Measurements from ENCODE around the gene PRKCZ. TPM values are rescaled to one million over a fixed set of nuclear protein-coding genes. Genes with fewer than 3 reads are reported as not detected.

Gene PRKCZ
- total and polyA plus RNA-seq, 7 experiments from 2014 or later = 3.6 to 29.6 (median 24.0) TPM

DNA sequence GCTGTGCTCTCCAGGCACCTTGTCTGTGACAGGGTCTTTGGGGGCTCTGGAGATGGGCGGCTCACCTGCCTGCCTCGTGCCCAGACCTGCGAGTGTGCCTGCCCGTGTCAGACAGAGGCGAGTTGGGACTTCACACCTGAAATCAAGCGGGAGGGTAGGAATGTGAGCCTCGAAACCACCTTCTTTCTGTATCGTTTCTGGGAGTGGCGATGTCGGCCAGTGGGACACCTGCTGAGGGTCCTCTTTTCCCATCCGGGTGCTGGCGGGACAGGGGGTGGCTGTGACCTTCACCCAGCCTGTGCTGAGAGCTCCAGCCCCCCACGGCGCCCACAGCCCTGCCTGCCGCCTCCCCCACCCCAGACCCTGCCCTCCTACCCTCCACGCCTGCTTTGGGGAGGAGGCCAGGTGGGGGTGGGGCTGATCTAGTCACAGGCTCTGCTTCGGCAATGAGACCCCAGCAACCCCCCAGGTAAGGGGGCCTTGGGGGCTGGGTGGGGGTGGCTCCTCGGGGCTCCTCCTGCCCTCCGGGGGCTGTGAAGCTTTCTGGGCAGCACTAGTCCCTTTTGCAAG lies 160.0 kb downstream of the PRKCZ start:
- Histone ChIP-seq H3K4me3 (ENCODE audit: low read length) (no peak overlapping the region), H3K9me3 (ENCODE audit: control insufficient read depth in 2 of 3, low read length in 3 of 3) (no peaks in the 10 kb centered on the region), H3K36me3 (ENCODE audit: control insufficient read depth in 2 of 3, insufficient read depth in 3 of 3, low read length in 3 of 3) (no peaks in the 10 kb centered on the region), H3K27me3 (ENCODE audit: control insufficient read depth in 2 of 2, insufficient read depth in 2 of 2, low read length in 2 of 2) (no peaks in the 10 kb centered on the region), H3K27ac (ENCODE audit: low read depth, low read length) (no peak overlapping the region), H3K4me1 (ENCODE audit: control insufficient read depth in 2 of 2, insufficient read depth in 2 of 2, low read length in 2 of 2) (peaks cover 13 to 15% of the 10 kb centered on the region in 2 donors)
- H3K27me3 Mint-ChIP-seq = peaks cover 0 to 4% (median 0%) of the 10 kb centered on the region in 5 donors
- ChIA-PET POLR2A (interaction anchor here (1.2 kb wide), 1 partner anchor 102 kb away, joined by 3 read pairs; no protein-coding TSS in a partner anchor), CTCF (no interaction called here)
- no peaks in the 10 kb centered on the region for H3K9me3 Mint-ChIP-seq
- ATAC-seq (no peak), DNase-seq (no peak)
- peaks cover 0 to 11% (median 5%) of the 10 kb centered on the region in 7 donors for H3K4me1 Mint-ChIP-seq
- H3K4me3 Mint-ChIP-seq = no peak overlapping the region
- intact Hi-C loops (cut with micrococcal nuclease) = no loop called here
- no peaks in the 10 kb centered on the region for H3K36me3 Mint-ChIP-seq
- peak overlapping the region in 2 of 9 donors; percentile 46 to 72 for H3K27ac Mint-ChIP-seq

DNA sequence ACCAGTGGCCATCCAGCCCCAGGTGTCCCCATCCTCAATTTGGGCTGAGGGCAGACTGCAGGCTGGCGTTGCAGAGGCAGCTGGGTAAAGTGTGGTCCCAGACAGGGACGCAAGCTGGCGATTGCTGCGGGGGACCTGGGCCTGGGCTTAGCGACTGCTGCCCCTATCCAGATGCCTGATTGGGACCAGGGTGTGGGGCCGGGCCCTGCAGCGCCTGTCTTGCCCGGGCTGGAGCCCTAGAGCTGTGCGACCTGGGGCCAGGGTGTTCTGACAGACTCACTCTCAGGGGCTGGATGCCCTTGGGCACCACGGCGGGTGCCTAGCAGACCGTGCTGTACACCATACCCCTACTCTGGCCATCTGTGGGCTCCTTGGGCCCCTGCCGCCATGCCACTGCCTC lies 160.6 kb downstream of the PRKCZ start:
- ATAC-seq (no peak), DNase-seq (no peak)
- no peaks in the 10 kb centered on the region for H3K27me3 ChIP-seq (ENCODE audit: control insufficient read depth in 2 of 2, insufficient read depth in 2 of 2, low read length in 2 of 2)
- ChIA-PET POLR2A (interaction anchor here (1.2 kb wide), 1 partner anchor 101 kb away, joined by 3 read pairs; no protein-coding TSS in a partner anchor), CTCF (interaction anchor here (0.7 to 1.0 kb wide), 2 partner anchors 26 to 99 kb away, joined by 3 read pairs; no protein-coding TSS in a partner anchor)
- Mint-ChIP-seq H3K27me3 (peaks cover 0 to 4% (median 0%) of the 10 kb centered on the region in 5 donors), H3K27ac (no peak overlapping the region), H3K4me3 (no peak overlapping the region), H3K36me3 (no peaks in the 10 kb centered on the region), H3K9me3 (no peaks in the 10 kb centered on the region), H3K4me1 (peaks cover 0 to 11% (median 4%) of the 10 kb centered on the region in 7 donors)
- no peaks in the 10 kb centered on the region for H3K9me3 ChIP-seq (ENCODE audit: control insufficient read depth in 2 of 3, low read length in 3 of 3)
- H3K36me3 ChIP-seq (ENCODE audit: control insufficient read depth in 2 of 3, insufficient read depth in 3 of 3, low read length in 3 of 3) = no peaks in the 10 kb centered on the region
- H3K4me3 ChIP-seq (ENCODE audit: low read length) = no peak overlapping the region
- peaks cover 12 to 13% of the 10 kb centered on the region in 2 donors for H3K4me1 ChIP-seq (ENCODE audit: control insufficient read depth in 2 of 2, insufficient read depth in 2 of 2, low read length in 2 of 2)
- no peak overlapping the region for H3K27ac ChIP-seq (ENCODE audit: low read depth, low read length)
- intact Hi-C loops (cut with micrococcal nuclease) = no loop called here

DNA sequence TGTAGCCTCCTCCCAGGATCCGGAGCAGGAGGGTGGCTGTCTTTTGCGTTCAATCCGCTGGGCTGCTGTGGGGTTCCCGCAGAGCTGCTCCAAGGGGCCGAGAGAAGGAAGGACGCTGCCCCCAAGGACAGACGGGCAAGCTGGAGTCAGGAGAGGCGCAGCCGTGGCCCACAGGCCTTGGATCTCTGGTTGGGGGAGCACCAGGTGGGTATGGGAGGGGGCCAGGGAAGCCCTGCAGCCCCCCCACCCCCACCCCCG lies 162.0 kb downstream of the PRKCZ start:
- H3K4me1 Mint-ChIP-seq = peaks cover 0 to 11% (median 2%) of the 10 kb centered on the region in 7 donors
- ChIA-PET POLR2A (interaction anchor here (0.6 to 1.3 kb wide), 6 partner anchors 11 to 103 kb away, joined by 3 to 6 read pairs (median 3); no protein-coding TSS in a partner anchor), CTCF (interaction anchor here (0.6 to 1.0 kb wide), 2 partner anchors 168 to 170 kb away, joined by 3 read pairs; no protein-coding TSS in a partner anchor)
- Histone ChIP-seq H3K27me3 (ENCODE audit: control insufficient read depth in 2 of 2, insufficient read depth in 2 of 2, low read length in 2 of 2) (no peaks in the 10 kb centered on the region), H3K27ac (ENCODE audit: low read depth, low read length) (no peak overlapping the region), H3K9me3 (ENCODE audit: control insufficient read depth in 2 of 3, low read length in 3 of 3) (no peaks in the 10 kb centered on the region), H3K36me3 (ENCODE audit: control insufficient read depth in 2 of 3, insufficient read depth in 3 of 3, low read length in 3 of 3) (no peaks in the 10 kb centered on the region), H3K4me3 (ENCODE audit: low read length) (no peak overlapping the region), H3K4me1 (ENCODE audit: control insufficient read depth in 2 of 2, insufficient read depth in 2 of 2, low read length in 2 of 2) (peaks cover 8 to 13% of the 10 kb centered on the region in 2 donors)
- H3K27ac Mint-ChIP-seq = peak overlapping the region in 3 of 9 donors; percentile 17 to 68 (median 43)
- peak overlapping the region in 3 of 10 donors; percentile 13 to 74 (median 56) for H3K4me3 Mint-ChIP-seq
- H3K27me3 Mint-ChIP-seq = peaks cover 0 to under 1% (median 0%) of the 10 kb centered on the region in 5 donors
- intact Hi-C loops (cut with micrococcal nuclease) = loop anchor here (1.0 to 2.0 kb wide), 2 partner anchors 15 to 20 kb away; no protein-coding TSS in a partner anchor
- no peaks in the 10 kb centered on the region for H3K36me3 Mint-ChIP-seq
- DNase-seq = no peak
- no peak for ATAC-seq
- no peaks in the 10 kb centered on the region for H3K9me3 Mint-ChIP-seq

DNA sequence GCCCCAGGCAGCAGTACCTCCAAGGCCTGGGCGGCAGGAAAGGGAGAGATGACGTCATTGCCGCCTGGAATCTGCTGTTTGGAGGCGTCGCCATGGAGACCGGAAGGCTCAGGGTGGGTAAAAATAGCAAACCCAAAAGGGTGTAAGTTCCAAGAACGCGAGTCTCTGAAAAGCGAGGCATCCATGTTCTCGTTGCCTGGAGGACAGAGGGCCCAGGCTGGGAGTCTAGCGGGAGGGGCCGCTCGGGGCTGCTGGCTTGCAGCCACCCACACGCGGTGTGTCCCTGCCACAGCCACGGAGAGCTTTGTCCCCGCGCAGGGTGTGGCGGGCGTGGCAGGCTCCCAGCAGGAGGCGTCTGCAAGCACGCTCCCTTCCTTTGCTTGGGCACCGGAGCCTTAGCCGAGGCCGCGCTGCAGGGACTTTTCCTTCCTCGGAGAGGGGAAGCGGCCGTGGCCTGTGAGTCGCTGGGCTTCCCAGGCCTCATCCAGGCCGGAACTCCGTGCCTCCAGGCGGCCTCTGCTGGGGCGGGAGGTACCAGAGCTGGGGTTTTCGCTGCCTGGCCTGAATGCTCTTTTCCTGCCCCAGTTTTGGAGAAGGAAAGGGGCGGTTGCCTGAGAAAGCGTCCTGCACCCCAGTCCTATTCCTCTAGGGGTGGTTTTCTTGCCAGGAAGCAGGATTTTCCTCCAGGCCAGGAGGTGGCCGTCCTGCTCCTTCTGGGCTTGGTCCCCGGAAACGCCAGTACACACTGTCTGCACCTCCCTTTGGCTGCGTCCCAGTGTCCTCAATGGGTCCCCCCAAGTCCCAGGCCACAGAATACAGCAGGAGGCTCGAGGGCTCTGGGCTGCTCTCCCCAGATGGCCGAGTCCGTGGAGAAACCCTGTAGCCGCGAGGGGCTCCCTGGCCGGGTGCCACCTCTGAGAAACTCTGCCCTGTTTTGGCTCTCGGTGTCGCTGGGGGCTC lies 162.6 kb downstream of the PRKCZ start:
- peak overlapping the region in 6 of 10 donors; percentile 17 to 74 (median 53) for H3K4me3 Mint-ChIP-seq
- peak overlapping the region in 7 of 9 donors; percentile 17 to 70 (median 39) for H3K27ac Mint-ChIP-seq
- no peaks in the 10 kb centered on the region for H3K36me3 ChIP-seq (ENCODE audit: control insufficient read depth in 2 of 3, insufficient read depth in 3 of 3, low read length in 3 of 3)
- H3K27me3 Mint-ChIP-seq = no peaks in the 10 kb centered on the region
- H3K4me1 Mint-ChIP-seq = peaks cover 0 to 11% (median 2%) of the 10 kb centered on the region in 7 donors
- intact Hi-C loops (cut with micrococcal nuclease) = loop anchor here (1.0 to 2.0 kb wide), 2 partner anchors 14 to 19 kb away; no protein-coding TSS in a partner anchor
- POLR2A ChIA-PET = interaction anchor here (0.9 to 1.3 kb wide), 4 partner anchors 11 to 102 kb away, joined by 3 to 6 read pairs (median 3); no protein-coding TSS in a partner anchor
- H3K9me3 Mint-ChIP-seq = no peaks in the 10 kb centered on the region
- H3K27ac ChIP-seq (ENCODE audit: low read depth, low read length) = peak overlapping the region; percentile 46
- H3K4me3 ChIP-seq (ENCODE audit: low read length) = peak overlapping the region; percentile 41
- H3K9me3 ChIP-seq (ENCODE audit: control insufficient read depth in 2 of 3, low read length in 3 of 3) = no peaks in the 10 kb centered on the region
- ATAC-seq = peak; percentile 79
- no peaks in the 10 kb centered on the region for H3K27me3 ChIP-seq (ENCODE audit: control insufficient read depth in 2 of 2, insufficient read depth in 2 of 2, low read length in 2 of 2)
- H3K4me1 ChIP-seq (ENCODE audit: control insufficient read depth in 2 of 2, insufficient read depth in 2 of 2, low read length in 2 of 2) = peaks cover 8 to 13% of the 10 kb centered on the region in 2 donors
- H3K36me3 Mint-ChIP-seq = no peaks in the 10 kb centered on the region
- peak in 8 of 9 donors; percentile 44 to 71 (median 66) for DNase-seq
- CTCF ChIA-PET = interaction anchor here (0.8 to 1.0 kb wide), 2 partner anchors 97 to 169 kb away, joined by 3 read pairs; no protein-coding TSS in a partner anchor

DNA sequence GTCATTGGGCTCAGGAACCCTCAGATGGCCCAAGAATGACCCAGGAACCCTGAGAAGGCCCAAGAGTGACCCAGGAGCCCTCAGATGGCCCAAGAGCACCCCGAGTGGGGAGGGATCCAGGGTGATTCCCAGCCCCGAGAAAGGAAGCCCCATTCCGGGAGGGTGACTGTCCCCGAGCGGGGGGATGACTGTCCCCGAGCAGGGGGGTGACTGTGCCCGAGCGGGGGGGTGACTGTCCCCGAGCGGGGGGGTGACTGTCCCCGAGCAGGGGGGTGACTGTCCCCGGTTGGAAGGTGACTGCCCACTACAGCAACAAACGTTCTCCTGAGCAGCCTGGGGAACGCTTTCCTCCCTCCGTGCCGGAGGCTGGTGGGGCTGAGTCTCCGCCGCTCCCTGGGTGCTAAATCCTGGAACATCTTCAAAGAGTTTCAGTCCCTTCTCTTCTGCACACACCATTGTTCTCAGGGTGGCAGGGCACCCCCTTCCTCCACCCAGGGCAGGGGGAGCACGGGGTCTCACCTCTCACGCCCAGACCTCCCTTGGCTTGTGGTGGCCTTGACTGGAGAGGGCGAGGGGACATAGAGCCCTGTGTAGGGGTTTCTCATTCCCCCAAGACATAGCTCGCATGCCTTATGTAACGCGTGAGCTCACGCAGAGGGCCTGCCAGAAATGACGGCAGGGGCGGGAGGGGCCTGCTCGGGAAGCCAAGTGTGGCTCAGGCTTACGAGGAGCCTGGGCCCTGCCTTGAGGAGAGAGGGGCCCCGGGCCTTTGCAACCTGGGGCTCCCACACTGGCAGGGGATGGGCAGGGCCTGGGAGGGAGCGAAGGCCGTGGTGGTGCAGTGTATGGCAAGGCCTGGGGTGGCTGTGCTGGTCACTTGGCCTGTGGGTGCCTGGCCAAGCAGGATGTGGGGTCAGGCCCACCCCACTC lies 163.6 kb downstream of the PRKCZ start:
- H3K27ac Mint-ChIP-seq = no peak overlapping the region
- ChIA-PET CTCF (no interaction called here), POLR2A (no interaction called here)
- peaks cover 0 to 3% (median 0%) of the 10 kb centered on the region in 11 donors for H3K9me3 Mint-ChIP-seq
- H3K4me1 ChIP-seq (ENCODE audit: control insufficient read depth in 2 of 2, insufficient read depth in 2 of 2, low read length in 2 of 2) = peaks cover 8 to 13% of the 10 kb centered on the region in 2 donors
- peaks cover 0 to 3% (median 0%) of the 10 kb centered on the region in 5 donors for H3K27me3 Mint-ChIP-seq
- DNase-seq = no peak
- no peaks in the 10 kb centered on the region for H3K36me3 ChIP-seq (ENCODE audit: control insufficient read depth in 2 of 3, insufficient read depth in 3 of 3, low read length in 3 of 3)
- H3K4me3 Mint-ChIP-seq = peak overlapping the region in 3 of 10 donors; percentile 13 to 74 (median 56)
- intact Hi-C loops (cut with micrococcal nuclease) = loop anchor here in 1 of 2 donors (2.0 kb wide), 1 partner anchor 13 kb away; no protein-coding TSS in a partner anchor
- H3K9me3 ChIP-seq (ENCODE audit: control insufficient read depth in 2 of 3, low read length in 3 of 3) = no peaks in the 10 kb centered on the region
- H3K27me3 ChIP-seq (ENCODE audit: control insufficient read depth in 2 of 2, insufficient read depth in 2 of 2, low read length in 2 of 2) = no peaks in the 10 kb centered on the region
- H3K27ac ChIP-seq (ENCODE audit: low read depth, low read length) = no peak overlapping the region
- H3K36me3 Mint-ChIP-seq = no peaks in the 10 kb centered on the region
- no peak overlapping the region for H3K4me3 ChIP-seq (ENCODE audit: low read length)
- no peak for ATAC-seq
- peaks cover 0 to 11% (median 3%) of the 10 kb centered on the region in 7 donors for H3K4me1 Mint-ChIP-seq
